ENCODE results near the gene INSIG1. TPM values are rescaled to one million over a fixed set of nuclear protein-coding genes. Genes with fewer than 3 reads are reported as not detected.
A peak's percentile ranks its signal among the peaks of the same experiment; 100 is the strongest.

INSIG1 gene
- 91.7 and 114 TPM in 2 replicates for total RNA-seq (2014; rRNA removed; shearing (Covaris generic))

GRCh38 chr7:155297517-155298287 lies at the start of gene INSIG1:
Gene INSIG1, plus strand, starts transcription at chr7:155297878. Its CDS starts 408 bp downstream, at chr7:155298286.
- H3K36me3 ChIP-seq (replicated peaks; ENCODE audit: control insufficient read depth, insufficient read depth, low read length) = peaks cover 3% of the 10 kb centered on the region
- H3K4me3 ChIP-seq (ENCODE audit: insufficient read depth, low read depth, low read length) = peak within 1 kb of the TSS; percentile 88
- no peaks in the 10 kb centered on the region for H3K27me3 ChIP-seq (ENCODE audit: control insufficient read depth, insufficient read depth, low read length)
- peak; percentile 99 for DNase-seq

- H3K36me3 ChIP-seq (replicated peaks; ENCODE audit: control insufficient read depth, insufficient read depth, low read length) = no peaks in the 10 kb centered on the region
- no peak overlapping the region for H3K4me3 ChIP-seq (ENCODE audit: insufficient read depth, low read depth, low read length)
- H3K27me3 ChIP-seq (ENCODE audit: control insufficient read depth, insufficient read depth, low read length) = no peaks in the 10 kb centered on the region
- no peak for DNase-seq
Measured at GRCh38 chr7:155248366-155248756, 49.3 kb upstream of the INSIG1 start.

- H3K4me3 ChIP-seq (ENCODE audit: insufficient read depth, low read depth, low read length) = no peak overlapping the region
- no peaks in the 10 kb centered on the region for H3K27me3 ChIP-seq (ENCODE audit: control insufficient read depth, insufficient read depth, low read length)
- no peaks in the 10 kb centered on the region for H3K36me3 ChIP-seq (replicated peaks; ENCODE audit: control insufficient read depth, insufficient read depth, low read length)
- DNase-seq = no peak
Measured at GRCh38 chr7:155251831-155252230, 45.8 kb upstream of the INSIG1 start.

GRCh38 chr7:155252444-155252887 lies 45.2 kb upstream of the INSIG1 start:
- DNase-seq = no peak
- H3K27me3 ChIP-seq (ENCODE audit: control insufficient read depth, insufficient read depth, low read length) = no peaks in the 10 kb centered on the region
- H3K4me3 ChIP-seq (ENCODE audit: insufficient read depth, low read depth, low read length) = no peak overlapping the region
- no peaks in the 10 kb centered on the region for H3K36me3 ChIP-seq (replicated peaks; ENCODE audit: control insufficient read depth, insufficient read depth, low read length)

- DNase-seq = no peak
- Histone ChIP-seq H3K4me3 (ENCODE audit: insufficient read depth, low read depth, low read length) (no peak overlapping the region), H3K27me3 (ENCODE audit: control insufficient read depth, insufficient read depth, low read length) (no peaks in the 10 kb centered on the region), H3K36me3 (replicated peaks; ENCODE audit: control insufficient read depth, insufficient read depth, low read length) (no peaks in the 10 kb centered on the region)
Measured at GRCh38 chr7:155252892-155253501, 44.7 kb upstream of the INSIG1 start.

- DNase-seq = no peak
- Histone ChIP-seq H3K36me3 (replicated peaks; ENCODE audit: control insufficient read depth, insufficient read depth, low read length) (no peaks in the 10 kb centered on the region), H3K27me3 (ENCODE audit: control insufficient read depth, insufficient read depth, low read length) (no peaks in the 10 kb centered on the region), H3K4me3 (ENCODE audit: insufficient read depth, low read depth, low read length) (no peak overlapping the region)
Measured at GRCh38 chr7:155254018-155254417, 43.7 kb upstream of the INSIG1 start.

GRCh38 chr7:155255071-155255470 lies 42.6 kb upstream of the INSIG1 start:
- DNase-seq = no peak
- H3K4me3 ChIP-seq (ENCODE audit: insufficient read depth, low read depth, low read length) = no peak overlapping the region
- no peaks in the 10 kb centered on the region for H3K36me3 ChIP-seq (replicated peaks; ENCODE audit: control insufficient read depth, insufficient read depth, low read length)
- no peaks in the 10 kb centered on the region for H3K27me3 ChIP-seq (ENCODE audit: control insufficient read depth, insufficient read depth, low read length)

- Histone ChIP-seq H3K27me3 (ENCODE audit: control insufficient read depth, insufficient read depth, low read length) (no peaks in the 10 kb centered on the region), H3K4me3 (ENCODE audit: insufficient read depth, low read depth, low read length) (no peak overlapping the region), H3K36me3 (replicated peaks; ENCODE audit: control insufficient read depth, insufficient read depth, low read length) (no peaks in the 10 kb centered on the region)
- no peak for DNase-seq
Measured at GRCh38 chr7:155255621-155256020, 42.1 kb upstream of the INSIG1 start.

GRCh38 chr7:155256081-155256760 lies 41.5 kb upstream of the INSIG1 start:
- Histone ChIP-seq H3K36me3 (replicated peaks; ENCODE audit: control insufficient read depth, insufficient read depth, low read length) (no peaks in the 10 kb centered on the region), H3K27me3 (ENCODE audit: control insufficient read depth, insufficient read depth, low read length) (no peaks in the 10 kb centered on the region), H3K4me3 (ENCODE audit: insufficient read depth, low read depth, low read length) (no peak overlapping the region)
- no peak for DNase-seq

GRCh38 chr7:155256761-155257481 lies 40.8 kb upstream of the INSIG1 start:
- no peak for DNase-seq
- Histone ChIP-seq H3K36me3 (replicated peaks; ENCODE audit: control insufficient read depth, insufficient read depth, low read length) (no peaks in the 10 kb centered on the region), H3K27me3 (ENCODE audit: control insufficient read depth, insufficient read depth, low read length) (no peaks in the 10 kb centered on the region), H3K4me3 (ENCODE audit: insufficient read depth, low read depth, low read length) (no peak overlapping the region)

GRCh38 chr7:155257482-155258225 lies 40.0 kb upstream of the INSIG1 start:
- Histone ChIP-seq H3K27me3 (ENCODE audit: control insufficient read depth, insufficient read depth, low read length) (no peaks in the 10 kb centered on the region), H3K4me3 (ENCODE audit: insufficient read depth, low read depth, low read length) (no peak overlapping the region), H3K36me3 (replicated peaks; ENCODE audit: control insufficient read depth, insufficient read depth, low read length) (no peaks in the 10 kb centered on the region)
- DNase-seq = no peak

- DNase-seq = no peak
- Histone ChIP-seq H3K36me3 (replicated peaks; ENCODE audit: control insufficient read depth, insufficient read depth, low read length) (no peaks in the 10 kb centered on the region), H3K27me3 (ENCODE audit: control insufficient read depth, insufficient read depth, low read length) (no peaks in the 10 kb centered on the region), H3K4me3 (ENCODE audit: insufficient read depth, low read depth, low read length) (no peak overlapping the region)
Measured at GRCh38 chr7:155258226-155258560, 39.5 kb upstream of the INSIG1 start.

- no peak overlapping the region for H3K4me3 ChIP-seq (ENCODE audit: insufficient read depth, low read depth, low read length)
- no peaks in the 10 kb centered on the region for H3K27me3 ChIP-seq (ENCODE audit: control insufficient read depth, insufficient read depth, low read length)
- no peak for DNase-seq
- H3K36me3 ChIP-seq (replicated peaks; ENCODE audit: control insufficient read depth, insufficient read depth, low read length) = no peaks in the 10 kb centered on the region
Measured at GRCh38 chr7:155259866-155260497, 37.7 kb upstream of the INSIG1 start.

GRCh38 chr7:155260498-155260872 lies 37.2 kb upstream of the INSIG1 start:
- Histone ChIP-seq H3K4me3 (ENCODE audit: insufficient read depth, low read depth, low read length) (no peak overlapping the region), H3K27me3 (ENCODE audit: control insufficient read depth, insufficient read depth, low read length) (no peaks in the 10 kb centered on the region), H3K36me3 (replicated peaks; ENCODE audit: control insufficient read depth, insufficient read depth, low read length) (no peaks in the 10 kb centered on the region)
- DNase-seq = no peak
